ENCODE data around the gene CASP2.

GRCh38 chr7:143325240-143325639 is 37.1 kb downstream of the CASP2 start:
- TF ChIP-seq EZH2phosphoT487 (IDR thresholded peaks at IDR 0.05; ENCODE audit: borderline replicate concordance), result no peak
- no peak for TF ChIP-seq MAX (IDR thresholded peaks at IDR 0.05)
- no peak for TF ChIP-seq JUND (IDR thresholded peaks at IDR 0.05)

All from HCT116 (cell line).